GM23338 (cell line): ENCODE results near the gene MRPS31. TPM values are rescaled to one million over a fixed set of nuclear protein-coding genes. Genes with fewer than 3 reads are reported as not detected.

ENCODE experiments used
- ATAC-seq: fragments of 200-7000 bp; cut with Tn5 transposase; 3 replicates; pipeline ENCODE4 v1.9.1; 2020
- DNase-seq: peaks from one replicate; pipeline ENCODE4 v3.0.0-alpha.2; 2015; ENCODE audit warnings: low spot score
- H2AFZ ChIP-seq: fragments of 200-600 bp; sonication (generic); 2 replicates; pipeline ENCODE4 v1.8.0; 2016; ENCODE audit warnings: antibody characterized with exemption, mild to moderate bottlenecking, moderate library complexity
- H3F3A ChIP-seq: fragments of 200-600 bp; sonication (generic); replicated peaks from 2 replicates; pipeline ENCODE4 v1.8.0; 2017; ENCODE audit warnings: antibody characterized with exemption, mixed run types, low read depth
- H3K27ac ChIP-seq: fragments of 200-600 bp; sonication (generic); 2 replicates; pipeline ENCODE4 v1.6.1; 2016; ENCODE audit warnings: low read depth
- H3K27me3 ChIP-seq: fragments of 200-600 bp; sonication (generic); 2 replicates; pipeline ENCODE4 v1.8.0; 2016; ENCODE audit warnings: mild to moderate bottlenecking, mixed run types, moderate library complexity; ENCODE audit not compliant: insufficient read depth
- H3K36me3 ChIP-seq: fragments of 200-600 bp; sonication (generic); 2 replicates; pipeline ENCODE4 v1.8.0; 2016; ENCODE audit warnings: mild to moderate bottlenecking; ENCODE audit not compliant: insufficient read depth
- H3K4me1 ChIP-seq: fragments of 200-600 bp; sonication (generic); 2 replicates; pipeline ENCODE4 v1.8.0; 2016; ENCODE audit warnings: mild to moderate bottlenecking, moderate library complexity; ENCODE audit not compliant: insufficient read depth
- H3K4me2 ChIP-seq: fragments of 200-600 bp; sonication (generic); 2 replicates; pipeline ENCODE4 v1.7.1; 2017; ENCODE audit warnings: mixed run types
- H3K4me3 ChIP-seq: fragments of 200-600 bp; sonication (generic); 2 replicates; pipeline ENCODE4 v1.6.1; 2016; ENCODE audit warnings: mixed run types
- H3K79me2 ChIP-seq: fragments of 200-600 bp; sonication (generic); replicated peaks from 2 replicates; pipeline ENCODE4 v1.8.0; 2017; ENCODE audit warnings: mild to moderate bottlenecking; ENCODE audit not compliant: insufficient read depth
- H3K9me2 ChIP-seq: fragments of 200-600 bp; sonication (generic); 2 replicates; pipeline ENCODE4 v1.8.0; 2017; ENCODE audit not compliant: insufficient read depth
- H4K20me1 ChIP-seq: fragments of 200-600 bp; sonication (generic); replicated peaks from 2 replicates; pipeline ENCODE4 v1.8.0; 2017; ENCODE audit warnings: mild to moderate bottlenecking; ENCODE audit not compliant: insufficient read depth
- H3K27ac Mint-ChIP-seq: 2 replicates; pipeline ENCODE4 v1.8.0; 2020; ENCODE audit warnings: inconsistent platforms, mild to moderate bottlenecking, moderate library complexity, mixed read lengths
- H3K27me3 Mint-ChIP-seq: 3 replicates; pipeline ENCODE4 v1.8.0; 2022; ENCODE audit warnings: low read depth, mild to moderate bottlenecking, moderate library complexity, mixed read lengths, inconsistent platforms; ENCODE audit not compliant: insufficient read depth, poor library complexity
- H3K36me3 Mint-ChIP-seq: 3 replicates; pipeline ENCODE4 v1.8.0; 2021; ENCODE audit warnings: low read depth, mild to moderate bottlenecking, inconsistent platforms, moderate library complexity, mixed read lengths
- H3K4me1 Mint-ChIP-seq: 3 replicates; pipeline ENCODE4 v1.8.0; 2020; ENCODE audit warnings: mild to moderate bottlenecking, inconsistent platforms, mixed read lengths
- H3K4me3 Mint-ChIP-seq: 3 replicates; pipeline ENCODE4 v1.8.0; 2021; ENCODE audit warnings: moderate library complexity, mild to moderate bottlenecking, inconsistent platforms, mixed read lengths
- H3K9me3 Mint-ChIP-seq: 3 replicates; pipeline ENCODE4 v1.8.0; 2020; ENCODE audit warnings: moderate library complexity, mild to moderate bottlenecking, inconsistent platforms, mixed read lengths
- CREB1 ChIP-seq: fragments of 250-450 bp; sonication (Bioruptor Pico); IDR thresholded peaks from 2 replicates; pipeline ENCODE4 v1.5.0; 2020; ENCODE audit warnings: low read depth, mild to moderate bottlenecking, moderate library complexity
- EZH2 ChIP-seq: fragments of 200-600 bp; sonication (generic); IDR thresholded peaks from one replicate; pipeline ENCODE4 v1.8.0; 2017; ENCODE audit warnings: antibody characterized with exemption, mild to moderate bottlenecking, low read depth; ENCODE audit not compliant: unreplicated experiment
- EZH2phosphoT487 ChIP-seq: fragments of 200-600 bp; sonication (generic); IDR thresholded peaks from one replicate; pipeline ENCODE4 v1.8.1; 2018; ENCODE audit warnings: antibody characterized with exemption; ENCODE audit not compliant: unreplicated experiment
- JUNB ChIP-seq: IDR thresholded peaks from one replicate; pipeline ENCODE4 v1.6.1; 2016; ENCODE audit warnings: antibody characterized with exemption; ENCODE audit not compliant: unreplicated experiment
- POLR2AphosphoS5 ChIP-seq: IDR thresholded peaks from 2 replicates; pipeline ENCODE4 v1.6.1; 2016; ENCODE audit warnings: antibody characterized with exemption, low read depth
- STAT1 ChIP-seq: IDR thresholded peaks from one replicate; pipeline ENCODE4 v1.6.1; 2016; ENCODE audit warnings: antibody characterized with exemption; ENCODE audit not compliant: unreplicated experiment
- ZNF114 ChIP-seq: fragments of 250-450 bp; sonication (Bioruptor Pico); IDR thresholded peaks from 2 replicates; pipeline ENCODE4 v1.5.0; 2020; ENCODE audit warnings: mild to moderate bottlenecking, moderate library complexity
- ZNF331 ChIP-seq: fragments of 250-450 bp; sonication (Bioruptor Pico); IDR thresholded peaks from 2 replicates; pipeline ENCODE4 v1.5.0; 2020; ENCODE audit warnings: low read depth, mild to moderate bottlenecking, moderate library complexity
- polyA plus RNA-seq: library from polyadenylated mRNA; unstranded; fragments of >200 nt; fragmentation: Nextera tagmentation; extraction: Ambion mirVana; gene quantifications from 2 replicates; pipeline ENCODE4 v1.2.1, GENCODE V29; 2016
- total RNA-seq: library from RNA; depleted of rRNA; stranded (reverse); fragments of >200 nt; shearing (Covaris generic); gene quantifications from 2 replicates; pipeline ENCODE4 v1.2.3, GENCODE V29; 2014
- TF ChIP-seq, protein P1 (sequence below): fragments of 250-450 bp; sonication (Bioruptor Pico); IDR thresholded peaks from 2 replicates; pipeline ENCODE4 v1.5.0; 2020; ENCODE audit warnings: mild to moderate bottlenecking, moderate library complexity
- TF ChIP-seq, protein P2 (sequence below): IDR thresholded peaks from one replicate; pipeline ENCODE4 v1.6.1; 2018; ENCODE audit warnings: antibody characterized with exemption; ENCODE audit not compliant: unreplicated experiment
- TF ChIP-seq, protein P3 (sequence below): IDR thresholded peaks from 2 replicates; pipeline ENCODE4 v1.6.1; 2016; ENCODE audit warnings: antibody characterized with exemption
- TF ChIP-seq, protein P4 (sequence below), 2 experiments: fragments of 200-600 bp in 1 of 2; sonication (generic) in 1 of 2; conservative IDR thresholded peaks; 2 replicates each; pipeline versions ENCODE4 v1.5.1 to v1.6.1; 2016 to 2017; ENCODE audit warnings: antibody characterized with exemption in 2 of 2, low read depth in 2 of 2, mild to moderate bottlenecking in 2 of 2, moderate library complexity in 1 of 2

MRPS31 gene
- total and polyA plus RNA-seq, 2 experiments from 2014 or later, result 26.8 to 62.7 TPM

DNA sequence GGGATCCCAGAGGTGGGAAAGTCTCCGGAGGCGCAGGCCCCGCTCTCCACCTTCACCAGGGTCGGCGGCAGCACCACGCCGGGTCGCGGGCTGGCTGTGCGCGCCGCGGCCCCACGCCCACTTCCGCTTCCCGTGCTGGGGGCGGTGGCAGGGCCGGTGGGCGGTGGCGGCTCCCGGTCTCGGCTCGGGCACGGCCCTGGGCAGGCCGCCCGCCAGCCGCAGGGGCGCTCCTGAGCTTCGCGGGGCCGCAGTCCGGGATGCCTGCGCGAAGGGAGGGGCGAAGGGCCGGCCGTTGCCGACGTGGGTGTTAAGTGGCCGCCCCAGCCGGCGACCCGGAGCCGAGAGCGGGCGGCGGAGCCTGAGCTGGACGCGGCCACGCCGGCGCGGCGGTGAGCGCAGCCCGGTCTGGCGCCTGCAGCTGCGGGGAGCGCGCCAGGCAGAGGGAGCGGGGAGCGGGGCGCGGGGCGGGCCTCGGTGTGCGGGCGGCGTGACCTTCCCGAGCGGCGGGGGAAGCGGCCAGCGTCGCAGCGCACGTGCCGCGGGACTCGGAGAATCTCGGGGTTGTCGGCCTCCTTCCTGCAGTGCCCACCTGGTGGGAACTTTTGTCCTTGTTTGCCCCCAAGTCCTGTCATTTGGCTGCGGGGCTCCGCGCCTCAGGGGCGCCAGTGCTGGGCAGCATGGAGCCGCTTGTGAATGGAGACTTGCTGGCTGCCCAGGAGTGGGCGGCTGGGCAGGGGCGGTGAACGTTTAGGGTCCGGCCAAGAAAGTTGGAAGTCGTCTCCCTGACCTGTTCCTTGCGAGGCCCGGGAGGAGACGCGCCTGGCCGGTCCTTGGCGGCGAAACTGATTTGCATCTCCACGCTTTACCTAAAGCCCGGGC lies 18.5 kb upstream of the MRPS31 start, which contains the start of gene SLC25A15:
Gene SLC25A15, plus strand, starts transcription at position 337 of the 879 bp plus-strand sequence. CDS start 3,616 bp downstream, outside the sequence.
- Histone ChIP-seq H3K4me2 (peak within 1 kb of the TSS; percentile 94), H3K4me3 (peak within 1 kb of the TSS; percentile 84), H3K27ac (peak within 1 kb of the TSS; percentile 86), H3K36me3 (no peaks in the 10 kb centered on the region), H2AFZ (peak within 1 kb of the TSS; percentile 98), H3K79me2 (no peaks in the 10 kb centered on the region), H3K27me3 (no peaks in the 10 kb centered on the region), H4K20me1 (no peaks in the 10 kb centered on the region), H3F3A (0 out of 2 replicates have a peak, but pooled peaks cover 10% of the 10 kb centered on the region), H3K9me2 (no peaks in the 10 kb centered on the region), H3K4me1 (peaks cover 7% of the 10 kb centered on the region; the same call in 1 of the 2 replicates)
- peak; percentile 80 for DNase-seq
- ATAC-seq, result peak; percentile 92
- H3K27me3 Mint-ChIP-seq, result peaks cover 2% of the 10 kb centered on the region
- peak within 1 kb of the TSS; percentile 82 for H3K4me3 Mint-ChIP-seq
- peak within 1 kb of the TSS; percentile 81 for H3K27ac Mint-ChIP-seq
- H3K9me3 Mint-ChIP-seq, result no peaks in the 10 kb centered on the region
- TF ChIP-seq POLR2AphosphoS5, result peak; percentile 77
- no peak for TF ChIP-seq EZH2phosphoT487
- TF ChIP-seq CREB1 (CRISPR knock-in tag), result no peak
- TF ChIP-seq JUNB, result no peak
- TF ChIP-seq, protein P1, sequence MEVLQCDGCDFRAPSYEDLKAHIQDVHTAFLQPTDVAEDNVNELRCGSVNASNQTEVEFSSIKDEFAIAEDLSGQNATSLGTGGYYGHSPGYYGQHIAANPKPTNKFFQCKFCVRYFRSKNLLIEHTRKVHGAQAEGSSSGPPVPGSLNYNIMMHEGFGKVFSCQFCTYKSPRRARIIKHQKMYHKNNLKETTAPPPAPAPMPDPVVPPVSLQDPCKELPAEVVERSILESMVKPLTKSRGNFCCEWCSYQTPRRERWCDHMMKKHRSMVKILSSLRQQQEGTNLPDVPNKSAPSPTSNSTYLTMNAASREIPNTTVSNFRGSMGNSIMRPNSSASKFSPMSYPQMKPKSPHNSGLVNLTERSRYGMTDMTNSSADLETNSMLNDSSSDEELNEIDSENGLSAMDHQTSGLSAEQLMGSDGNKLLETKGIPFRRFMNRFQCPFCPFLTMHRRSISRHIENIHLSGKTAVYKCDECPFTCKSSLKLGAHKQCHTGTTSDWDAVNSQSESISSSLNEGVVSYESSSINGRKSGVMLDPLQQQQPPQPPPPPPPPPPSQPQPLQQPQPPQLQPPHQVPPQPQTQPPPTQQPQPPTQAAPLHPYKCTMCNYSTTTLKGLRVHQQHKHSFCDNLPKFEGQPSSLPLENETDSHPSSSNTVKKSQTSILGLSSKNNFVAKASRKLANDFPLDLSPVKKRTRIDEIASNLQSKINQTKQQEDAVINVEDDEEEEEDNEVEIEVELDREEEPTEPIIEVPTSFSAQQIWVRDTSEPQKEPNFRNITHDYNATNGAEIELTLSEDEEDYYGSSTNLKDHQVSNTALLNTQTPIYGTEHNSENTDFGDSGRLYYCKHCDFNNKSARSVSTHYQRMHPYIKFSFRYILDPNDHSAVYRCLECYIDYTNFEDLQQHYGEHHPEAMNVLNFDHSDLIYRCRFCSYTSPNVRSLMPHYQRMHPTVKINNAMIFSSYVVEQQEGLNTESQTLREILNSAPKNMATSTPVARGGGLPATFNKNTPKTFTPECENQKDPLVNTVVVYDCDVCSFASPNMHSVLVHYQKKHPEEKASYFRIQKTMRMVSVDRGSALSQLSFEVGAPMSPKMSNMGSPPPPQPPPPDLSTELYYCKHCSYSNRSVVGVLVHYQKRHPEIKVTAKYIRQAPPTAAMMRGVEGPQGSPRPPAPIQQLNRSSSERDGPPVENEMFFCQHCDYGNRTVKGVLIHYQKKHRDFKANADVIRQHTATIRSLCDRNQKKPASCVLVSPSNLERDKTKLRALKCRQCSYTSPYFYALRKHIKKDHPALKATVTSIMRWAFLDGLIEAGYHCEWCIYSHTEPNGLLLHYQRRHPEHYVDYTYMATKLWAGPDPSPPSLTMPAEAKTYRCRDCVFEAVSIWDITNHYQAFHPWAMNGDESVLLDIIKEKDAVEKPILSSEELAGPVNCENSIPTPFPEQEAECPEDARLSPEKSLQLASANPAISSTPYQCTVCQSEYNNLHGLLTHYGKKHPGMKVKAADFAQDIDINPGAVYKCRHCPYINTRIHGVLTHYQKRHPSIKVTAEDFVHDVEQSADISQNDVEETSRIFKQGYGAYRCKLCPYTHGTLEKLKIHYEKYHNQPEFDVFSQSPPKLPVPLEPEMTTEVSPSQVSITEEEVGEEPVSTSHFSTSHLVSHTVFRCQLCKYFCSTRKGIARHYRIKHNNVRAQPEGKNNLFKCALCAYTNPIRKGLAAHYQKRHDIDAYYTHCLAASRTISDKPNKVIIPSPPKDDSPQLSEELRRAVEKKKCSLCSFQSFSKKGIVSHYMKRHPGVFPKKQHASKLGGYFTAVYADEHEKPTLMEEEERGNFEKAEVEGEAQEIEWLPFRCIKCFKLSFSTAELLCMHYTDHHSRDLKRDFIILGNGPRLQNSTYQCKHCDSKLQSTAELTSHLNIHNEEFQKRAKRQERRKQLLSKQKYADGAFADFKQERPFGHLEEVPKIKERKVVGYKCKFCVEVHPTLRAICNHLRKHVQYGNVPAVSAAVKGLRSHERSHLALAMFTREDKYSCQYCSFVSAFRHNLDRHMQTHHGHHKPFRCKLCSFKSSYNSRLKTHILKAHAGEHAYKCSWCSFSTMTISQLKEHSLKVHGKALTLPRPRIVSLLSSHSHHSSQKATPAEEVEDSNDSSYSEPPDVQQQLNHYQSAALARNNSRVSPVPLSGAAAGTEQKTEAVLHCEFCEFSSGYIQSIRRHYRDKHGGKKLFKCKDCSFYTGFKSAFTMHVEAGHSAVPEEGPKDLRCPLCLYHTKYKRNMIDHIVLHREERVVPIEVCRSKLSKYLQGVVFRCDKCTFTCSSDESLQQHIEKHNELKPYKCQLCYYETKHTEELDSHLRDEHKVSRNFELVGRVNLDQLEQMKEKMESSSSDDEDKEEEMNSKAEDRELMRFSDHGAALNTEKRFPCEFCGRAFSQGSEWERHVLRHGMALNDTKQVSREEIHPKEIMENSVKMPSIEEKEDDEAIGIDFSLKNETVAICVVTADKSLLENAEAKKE (CRISPR knock-in tag), result no peak
- TF ChIP-seq, protein P2, sequence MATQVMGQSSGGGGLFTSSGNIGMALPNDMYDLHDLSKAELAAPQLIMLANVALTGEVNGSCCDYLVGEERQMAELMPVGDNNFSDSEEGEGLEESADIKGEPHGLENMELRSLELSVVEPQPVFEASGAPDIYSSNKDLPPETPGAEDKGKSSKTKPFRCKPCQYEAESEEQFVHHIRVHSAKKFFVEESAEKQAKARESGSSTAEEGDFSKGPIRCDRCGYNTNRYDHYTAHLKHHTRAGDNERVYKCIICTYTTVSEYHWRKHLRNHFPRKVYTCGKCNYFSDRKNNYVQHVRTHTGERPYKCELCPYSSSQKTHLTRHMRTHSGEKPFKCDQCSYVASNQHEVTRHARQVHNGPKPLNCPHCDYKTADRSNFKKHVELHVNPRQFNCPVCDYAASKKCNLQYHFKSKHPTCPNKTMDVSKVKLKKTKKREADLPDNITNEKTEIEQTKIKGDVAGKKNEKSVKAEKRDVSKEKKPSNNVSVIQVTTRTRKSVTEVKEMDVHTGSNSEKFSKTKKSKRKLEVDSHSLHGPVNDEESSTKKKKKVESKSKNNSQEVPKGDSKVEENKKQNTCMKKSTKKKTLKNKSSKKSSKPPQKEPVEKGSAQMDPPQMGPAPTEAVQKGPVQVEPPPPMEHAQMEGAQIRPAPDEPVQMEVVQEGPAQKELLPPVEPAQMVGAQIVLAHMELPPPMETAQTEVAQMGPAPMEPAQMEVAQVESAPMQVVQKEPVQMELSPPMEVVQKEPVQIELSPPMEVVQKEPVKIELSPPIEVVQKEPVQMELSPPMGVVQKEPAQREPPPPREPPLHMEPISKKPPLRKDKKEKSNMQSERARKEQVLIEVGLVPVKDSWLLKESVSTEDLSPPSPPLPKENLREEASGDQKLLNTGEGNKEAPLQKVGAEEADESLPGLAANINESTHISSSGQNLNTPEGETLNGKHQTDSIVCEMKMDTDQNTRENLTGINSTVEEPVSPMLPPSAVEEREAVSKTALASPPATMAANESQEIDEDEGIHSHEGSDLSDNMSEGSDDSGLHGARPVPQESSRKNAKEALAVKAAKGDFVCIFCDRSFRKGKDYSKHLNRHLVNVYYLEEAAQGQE, result no peak
- TF ChIP-seq EZH2, result no peak
- TF ChIP-seq ZNF331 (CRISPR knock-in tag), result no peak
- TF ChIP-seq, protein P3, sequence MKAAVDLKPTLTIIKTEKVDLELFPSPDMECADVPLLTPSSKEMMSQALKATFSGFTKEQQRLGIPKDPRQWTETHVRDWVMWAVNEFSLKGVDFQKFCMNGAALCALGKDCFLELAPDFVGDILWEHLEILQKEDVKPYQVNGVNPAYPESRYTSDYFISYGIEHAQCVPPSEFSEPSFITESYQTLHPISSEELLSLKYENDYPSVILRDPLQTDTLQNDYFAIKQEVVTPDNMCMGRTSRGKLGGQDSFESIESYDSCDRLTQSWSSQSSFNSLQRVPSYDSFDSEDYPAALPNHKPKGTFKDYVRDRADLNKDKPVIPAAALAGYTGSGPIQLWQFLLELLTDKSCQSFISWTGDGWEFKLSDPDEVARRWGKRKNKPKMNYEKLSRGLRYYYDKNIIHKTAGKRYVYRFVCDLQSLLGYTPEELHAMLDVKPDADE, result peak; percentile 56; the same call in 1 of the 2 replicates
- TF ChIP-seq STAT1, result no peak
- TF ChIP-seq, protein P4, sequence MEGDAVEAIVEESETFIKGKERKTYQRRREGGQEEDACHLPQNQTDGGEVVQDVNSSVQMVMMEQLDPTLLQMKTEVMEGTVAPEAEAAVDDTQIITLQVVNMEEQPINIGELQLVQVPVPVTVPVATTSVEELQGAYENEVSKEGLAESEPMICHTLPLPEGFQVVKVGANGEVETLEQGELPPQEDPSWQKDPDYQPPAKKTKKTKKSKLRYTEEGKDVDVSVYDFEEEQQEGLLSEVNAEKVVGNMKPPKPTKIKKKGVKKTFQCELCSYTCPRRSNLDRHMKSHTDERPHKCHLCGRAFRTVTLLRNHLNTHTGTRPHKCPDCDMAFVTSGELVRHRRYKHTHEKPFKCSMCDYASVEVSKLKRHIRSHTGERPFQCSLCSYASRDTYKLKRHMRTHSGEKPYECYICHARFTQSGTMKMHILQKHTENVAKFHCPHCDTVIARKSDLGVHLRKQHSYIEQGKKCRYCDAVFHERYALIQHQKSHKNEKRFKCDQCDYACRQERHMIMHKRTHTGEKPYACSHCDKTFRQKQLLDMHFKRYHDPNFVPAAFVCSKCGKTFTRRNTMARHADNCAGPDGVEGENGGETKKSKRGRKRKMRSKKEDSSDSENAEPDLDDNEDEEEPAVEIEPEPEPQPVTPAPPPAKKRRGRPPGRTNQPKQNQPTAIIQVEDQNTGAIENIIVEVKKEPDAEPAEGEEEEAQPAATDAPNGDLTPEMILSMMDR (conservative IDR thresholded peaks at IDR 0.05; ENCODE audit: low read depth in 2 of 2), result peak in 1 of 2 experiments; percentile 40; a peak in 2 of 4 replicates
- TF ChIP-seq ZNF114 (CRISPR knock-in tag), result no peak
- peaks cover 3% of the 10 kb centered on the region; the same call in 1 of the 3 replicates for H3K4me1 Mint-ChIP-seq
- peaks cover 14% of the 10 kb centered on the region for H3K36me3 Mint-ChIP-seq
